Measurements from ENCODE around the gene MSH6. TPM values are rescaled to one million over a fixed set of nuclear protein-coding genes. Genes with fewer than 3 reads are reported as not detected.

Gene MSH6
- total and polyA plus RNA-seq, 2 of the 8 experiments (the other 6 are each of a cell fraction or from before 2014, with no cell fraction given), result 45.8 to 301 TPM

- Histone ChIP-seq H2BK12ac (ENCODE audit: low read depth, low read length) (no peak overlapping the region), H4K8ac (ENCODE audit: extremely low read depth, insufficient read depth, low read length) (no peak overlapping the region), H3K79me1 (ENCODE audit: low read depth, low read length) (no peaks in the 10 kb centered on the region), H3K23ac (ENCODE audit: insufficient read length) (no peak overlapping the region), H2AFZ (ENCODE audit: low read length) (no peak overlapping the region), H4K91ac (replicated peaks; ENCODE audit: insufficient read length, low read length) (no peak overlapping the region), H4K5ac (ENCODE audit: insufficient read length, low read depth, low read length) (no peak overlapping the region), H3K36me3 (ENCODE audit: control insufficient read depth in 2 of 4, insufficient read depth in 4 of 4, low read length in 3 of 4) (no peaks in the 10 kb centered on the region), H3K4me3 (ENCODE audit: extremely low read depth in 1 of 4, insufficient read depth in 2 of 4, low read depth in 3 of 4, low read length in 4 of 4) (no peak overlapping the region), H3K27me3 (replicated peaks in 1 of 4; ENCODE audit: control insufficient read depth in 3 of 4, extremely low read depth in 1 of 4, insufficient read depth in 3 of 4, low read length in 3 of 4) (no peaks in the 10 kb centered on the region), H2BK20ac (ENCODE audit: low read length) (no peak overlapping the region), H3K56ac (replicated peaks; ENCODE audit: insufficient read length, low read depth, low read length) (no peak overlapping the region), H3K9me3 (ENCODE audit: insufficient read depth in 2 of 2, low read depth in 1 of 2, low read length in 1 of 2) (no peaks in the 10 kb centered on the region), H4K20me1 (replicated peaks in 1 of 2; ENCODE audit: control insufficient read depth in 1 of 2, insufficient read depth in 2 of 2, low read length in 2 of 2) (no peaks in the 10 kb centered on the region), H3K4ac (replicated peaks; ENCODE audit: insufficient read length, low read depth, low read length) (no peak overlapping the region), H2BK5ac (ENCODE audit: low read depth, low read length) (no peak overlapping the region), H3K4me2 (ENCODE audit: insufficient read depth in 1 of 2, low read depth in 2 of 2, low read length in 2 of 2) (no peak overlapping the region), H3K4me1 (replicated peaks in 1 of 4; ENCODE audit: control insufficient read depth in 3 of 4, insufficient read depth in 4 of 4, low read length in 3 of 4) (peaks cover 0 to 5% (median 0%) of the 10 kb centered on the region in 4 experiments; a peak in 1 of 7 replicates), H3K9ac (replicated peaks in 1 of 4; ENCODE audit: extremely low read depth in 1 of 4, low read depth in 3 of 4, low read length in 3 of 4) (no peak overlapping the region), H3K23me2 (ENCODE audit: low read depth, low read length) (no peaks in the 10 kb centered on the region), H3K79me2 (ENCODE audit: control insufficient read depth in 1 of 2, insufficient read depth in 2 of 2, low read length in 2 of 2) (no peaks in the 10 kb centered on the region), H3K18ac (ENCODE audit: extremely low read depth, low read length) (no peak overlapping the region), H3K27ac (ENCODE audit: low read depth, low read length) (no peak overlapping the region), H3K14ac (ENCODE audit: insufficient read length) (no peak overlapping the region), H2AK5ac (ENCODE audit: low read depth, low read length) (no peak overlapping the region), H2BK120ac (replicated peaks; ENCODE audit: low read depth, low read length) (no peak overlapping the region), H2BK15ac (ENCODE audit: low read length) (no peak overlapping the region)
- FAIRE-seq (no peak), DNase-seq (ENCODE audit: low read depth in 1 of 2, low spot score in 2 of 2) (no peak)
- ChIA-PET POLR2A (ENCODE audit: partially characterized antibody) (no interaction called here), CTCF (ENCODE audit: partially characterized antibody) (interaction anchor here (1.3 to 2.2 kb wide), 5 partner anchors 9 to 81 kb away, joined by 3 to 7 read pairs (median 4); no protein-coding TSS in a partner anchor)
- TF ChIP-seq TAF1 (IDR thresholded peaks at IDR 0.05; ENCODE audit: low read depth, low read length), result no peak
- TF ChIP-seq HDAC6 (IDR thresholded peaks at IDR 0.05; ENCODE audit: low read depth, low read length), result no peak
- WGBS, 2 experiments (ENCODE audit: extremely low coverage in 1 of 2, insufficient coverage in 1 of 2, insufficient read length in 1 of 2, insufficient replicate concordance in 2 of 2, low coverage in 1 of 2, low lambda C conversion rate in 2 of 2, missing lambda C conversion rate in 1 of 2), result 88% methylated on average over 4 of the region's 4 CpGs; no CpG with 5 or more reads in 1 of the 2 experiments
Measured at GRCh38 chr2:47735136-47735869, 47.6 kb upstream of the MSH6 start.

Data from H1 (cell line).